B cell (primary cell): ENCODE data around the gene EPHB3. TPM values are rescaled to one million over a fixed set of nuclear protein-coding genes. Genes with fewer than 3 reads are reported as not detected.
A peak's percentile ranks its signal among the peaks of the same experiment; 100 is the strongest.

Experiments used
- ATAC-seq: fragments of 200-7000 bp; cut with Tn5 transposase; one replicate; pipeline ENCODE4 v1.10.0; 2021; ENCODE audit warnings: low read depth, mild to moderate bottlenecking, moderate number of reproducible peaks, moderate library complexity
- CTCF ChIA-PET: fragments of 350-600 bp; sonication (Branson Sonifier 250); formaldehyde crosslinking; loops from one replicate; lab custom pipeline; 2021; ENCODE audit warnings: antibody characterized with exemption, inconsistent platforms; lab: Charles Lee
- POLR2A ChIA-PET: fragments of 350-600 bp; sonication (Branson Sonifier 250); formaldehyde crosslinking; loops from one replicate; lab custom pipeline; 2021; ENCODE audit warnings: antibody characterized with exemption; lab: Charles Lee
- DNase-seq: peaks from one replicate; pipeline ENCODE4 v3.0.0; 2013
- H2AFZ ChIP-seq: 2 replicates; pipeline ENCODE4 v1.6.1; 2012; ENCODE audit warnings: mild to moderate bottlenecking, low read depth, low read length; ENCODE audit not compliant: insufficient read depth, poor library complexity, severe bottlenecking
- H3K27ac ChIP-seq, 2 donors: 1 replicate in 1 of 2; 2 replicates in 1 of 2; pipeline ENCODE4 v1.5.1; 2012 to 2013; ENCODE audit warnings: low read length in 2 of 2, mild to moderate bottlenecking in 2 of 2, moderate library complexity in 1 of 2
- H3K27me3 ChIP-seq, 4 experiments: fragments of 200-600 bp in 1 of 4; sonication (generic) in 1 of 4; replicated peaks in 1 of 4; 1 replicate in 2 of 4; 2 replicates in 2 of 4; pipeline versions ENCODE4 v1.6.1 to v1.7.0; 2013 to 2016; ENCODE audit warnings: low read length in 3 of 4, mild to moderate bottlenecking in 2 of 4, mixed read lengths in 1 of 4, moderate library complexity in 1 of 4; ENCODE audit not compliant: insufficient read depth in 4 of 4, control insufficient read depth in 3 of 4; ENCODE audit errors: control extremely low read depth in 1 of 4
- H3K36me3 ChIP-seq, 2 experiments: replicated peaks in 1 of 2; 1 replicate in 1 of 2; 2 replicates in 1 of 2; pipeline versions ENCODE4 v1.6.1 to v1.7.1; 2013; ENCODE audit warnings: low read length in 1 of 2; ENCODE audit not compliant: insufficient read depth in 2 of 2, control insufficient read depth in 1 of 2; ENCODE audit errors: control extremely low read depth in 1 of 2, extremely low read depth in 1 of 2
- H3K4me1 ChIP-seq, 2 donors: fragments of 200-600 bp in 1 of 2; sonication (generic) in 1 of 2; 1 replicate in 1 of 2; 2 replicates in 1 of 2; pipeline versions ENCODE4 v1.5.1 to v1.6.1; 2013 to 2017; ENCODE audit warnings: low read length in 2 of 2; ENCODE audit not compliant: control insufficient read depth in 2 of 2, insufficient read depth in 2 of 2
- H3K4me2 ChIP-seq: replicated peaks from 2 replicates; pipeline ENCODE3; 2012; ENCODE audit warnings: mild to moderate bottlenecking, low read depth, low read length; ENCODE audit not compliant: poor library complexity, severe bottlenecking
- H3K4me3 ChIP-seq, 5 experiments: fragments of 200-600 bp in 1 of 5; sonication (generic) in 1 of 5; 1 replicate in 3 of 5; 2 replicates in 2 of 5; pipeline versions ENCODE4 v1.5.1 to v1.7.0; 2011 to 2016; ENCODE audit warnings: low read length in 4 of 5, mild to moderate bottlenecking in 4 of 5, low read depth in 2 of 5, control low read depth in 1 of 5, moderate library complexity in 1 of 5; ENCODE audit not compliant: insufficient read depth in 1 of 5; ENCODE audit errors: control extremely low read depth in 1 of 5, extremely low read depth in 1 of 5
- H3K79me2 ChIP-seq: fragments of 200-600 bp; sonication (generic); one replicate; pipeline ENCODE4 v1.6.0; 2016; ENCODE audit warnings: low read length; ENCODE audit not compliant: control insufficient read depth, insufficient read depth
- H3K9ac ChIP-seq: fragments of 200-600 bp; sonication (generic); 2 replicates; pipeline ENCODE4 v1.6.1; 2017; ENCODE audit warnings: mild to moderate bottlenecking, low read length, moderate library complexity
- H3K9me3 ChIP-seq, 3 donors: one replicate each; pipeline versions ENCODE4 v1.6.1 to v1.7.1; 2013; ENCODE audit warnings: low read length in 2 of 3; ENCODE audit not compliant: control insufficient read depth in 2 of 3, insufficient read depth in 1 of 3; ENCODE audit errors: control extremely low read depth in 1 of 3
- H4K20me1 ChIP-seq: 2 replicates; pipeline ENCODE4 v1.6.0; 2012; ENCODE audit warnings: mild to moderate bottlenecking, low read length; ENCODE audit not compliant: insufficient read depth, control insufficient read depth, poor library complexity, severe bottlenecking
- H3K27ac Mint-ChIP-seq: one replicate; pipeline ENCODE4 v1.8.0; 2021; ENCODE audit warnings: mixed read lengths
- H3K27me3 Mint-ChIP-seq: one replicate; pipeline ENCODE4 v1.8.0; 2021; ENCODE audit warnings: mixed read lengths
- H3K4me1 Mint-ChIP-seq: one replicate; pipeline ENCODE4 v1.8.0; 2021; ENCODE audit warnings: mixed read lengths
- H3K4me3 Mint-ChIP-seq: one replicate; pipeline ENCODE4 v1.8.0; 2021; ENCODE audit warnings: mixed read lengths
- H3K9me3 Mint-ChIP-seq: one replicate; pipeline ENCODE4 v1.8.0; 2022; ENCODE audit warnings: mixed read lengths; ENCODE audit not compliant: insufficient read depth
- EZH2 ChIP-seq: IDR thresholded peaks from 2 replicates; pipeline ENCODE4 v1.6.1; 2012; ENCODE audit warnings: borderline replicate concordance, low read depth, mild to moderate bottlenecking, moderate library complexity, low read length; ENCODE audit not compliant: insufficient read depth, poor library complexity, severe bottlenecking
- WGBS: methylation state at CpG from one replicate; pipeline ENCODE4 v1.1.5; 2013; ENCODE audit warnings: missing lambda C conversion rate; ENCODE audit not compliant: insufficient coverage; 5-methylcytosine and 5-hydroxymethylcytosine counted together
- intact Hi-C: fragments of 100-400 bp; cut with micrococcal nuclease; formaldehyde crosslinking; loops from one replicate; pipeline ENCODE4 v1.10.0; 2022
- polyA minus RNA-seq: library from RNA; depleted of rRNA, polyadenylated mRNA; stranded (reverse); fragments of >200 nt; gene quantifications from 2 replicates; pipeline ENCODE4 v1.2.3, GENCODE V29; 2012
- polyA plus RNA-seq: library from polyadenylated mRNA; depleted of rRNA; stranded (reverse); fragments of >200 nt; gene quantifications from 2 replicates; pipeline ENCODE4 v1.2.3, GENCODE V29; 2012
- total RNA-seq, 2 donors: library from RNA; stranded (reverse); fragments of 120-200 nt in 1 of 2; gene quantifications; 1 replicate in 1 of 2; 2 replicates in 1 of 2; pipeline versions ENCODE4 v1.2.3 to v1.2.4, GENCODE V29; 2013 to 2022
- TF ChIP-seq, protein P1 (sequence below): fragments of 200-600 bp; IDR thresholded peaks from one replicate; pipeline ENCODE4 v1.8.0; 2022; ENCODE audit warnings: antibody characterized with exemption, mild to moderate bottlenecking

Gene EPHB3
- 0.07 TPM in 1 of 2 replicates, not detected in the other for total RNA-seq
- total RNA-seq (2013), result 0.51 TPM
- polyA plus RNA-seq, result 0.06 and 0.43 TPM in 2 replicates
- polyA minus RNA-seq, result not detected in 2 replicates

DNA sequence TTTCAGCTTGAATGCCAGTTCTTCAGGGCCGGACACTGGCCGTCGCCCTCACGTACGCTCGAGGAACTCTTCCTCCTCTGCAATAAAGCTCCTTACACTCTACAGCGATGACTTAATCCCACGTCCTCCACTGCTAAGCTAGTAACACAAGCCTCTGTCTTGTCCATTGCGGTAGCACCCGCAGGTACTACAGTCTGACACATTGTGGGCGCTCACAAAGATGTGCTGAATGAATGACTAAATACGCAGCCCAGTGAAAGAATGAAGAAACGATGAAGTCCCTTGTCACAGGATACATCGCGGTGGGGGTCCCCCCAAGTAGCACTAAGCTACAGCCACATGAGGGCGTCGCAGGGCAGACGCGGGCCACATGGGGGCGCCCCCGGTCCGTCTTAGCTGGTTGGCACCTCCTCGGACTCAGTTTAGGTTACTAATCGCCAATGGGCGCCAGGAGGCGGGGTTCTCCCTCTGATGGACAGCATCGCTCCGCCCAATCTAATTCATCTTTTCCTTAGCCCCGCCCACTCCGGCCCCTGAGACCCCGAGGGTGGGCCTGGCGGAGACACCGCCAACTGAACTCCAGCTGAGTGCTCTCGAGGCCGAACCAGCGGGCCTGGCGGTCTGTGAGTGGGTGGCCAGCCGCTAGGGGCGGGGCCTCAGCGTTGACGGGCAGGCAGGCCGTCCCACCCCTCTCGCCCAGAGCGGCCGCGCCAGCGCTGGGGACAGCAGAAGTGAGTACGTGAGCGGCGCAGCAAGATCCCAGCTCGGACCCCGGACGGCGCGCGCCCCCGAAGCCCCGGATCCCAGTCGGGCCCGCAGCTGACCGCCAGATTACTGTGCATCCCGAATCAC, at the start of gene EPHB3:
Gene EPHB3, plus strand, starts transcription at position 725 of the 852 bp plus-strand sequence. CDS start 451 bp downstream, outside the sequence.
- H3K4me3 ChIP-seq, result peak within 1 kb of the TSS; percentile 41 to 67 (median 52)
- peak within 1 kb of the TSS; percentile 88 for H3K4me3 Mint-ChIP-seq

More for the DNA sequence above, at the start of gene EPHB3:
- 1% methylated on average over 60 of the region's 62 CpGs for WGBS
- H3K27me3 Mint-ChIP-seq, result peaks cover 35% of the 10 kb centered on the region
- TF ChIP-seq, protein P1, sequence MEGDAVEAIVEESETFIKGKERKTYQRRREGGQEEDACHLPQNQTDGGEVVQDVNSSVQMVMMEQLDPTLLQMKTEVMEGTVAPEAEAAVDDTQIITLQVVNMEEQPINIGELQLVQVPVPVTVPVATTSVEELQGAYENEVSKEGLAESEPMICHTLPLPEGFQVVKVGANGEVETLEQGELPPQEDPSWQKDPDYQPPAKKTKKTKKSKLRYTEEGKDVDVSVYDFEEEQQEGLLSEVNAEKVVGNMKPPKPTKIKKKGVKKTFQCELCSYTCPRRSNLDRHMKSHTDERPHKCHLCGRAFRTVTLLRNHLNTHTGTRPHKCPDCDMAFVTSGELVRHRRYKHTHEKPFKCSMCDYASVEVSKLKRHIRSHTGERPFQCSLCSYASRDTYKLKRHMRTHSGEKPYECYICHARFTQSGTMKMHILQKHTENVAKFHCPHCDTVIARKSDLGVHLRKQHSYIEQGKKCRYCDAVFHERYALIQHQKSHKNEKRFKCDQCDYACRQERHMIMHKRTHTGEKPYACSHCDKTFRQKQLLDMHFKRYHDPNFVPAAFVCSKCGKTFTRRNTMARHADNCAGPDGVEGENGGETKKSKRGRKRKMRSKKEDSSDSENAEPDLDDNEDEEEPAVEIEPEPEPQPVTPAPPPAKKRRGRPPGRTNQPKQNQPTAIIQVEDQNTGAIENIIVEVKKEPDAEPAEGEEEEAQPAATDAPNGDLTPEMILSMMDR, result peak; percentile 99
- TF ChIP-seq EZH2, result peak; percentile 68
- no peak within 1 kb of the TSS for H3K27ac Mint-ChIP-seq
- Histone ChIP-seq H3K9me3 (peaks cover 0 to 8% (median 0%) of the 10 kb centered on the region in 3 donors), H3K27ac (no peak within 1 kb of the TSS), H3K27me3 (peaks cover 0 to 53% (median 37%) of the 10 kb centered on the region in 4 experiments), H3K36me3 (no peaks in the 10 kb centered on the region), H3K4me1 (peaks cover 19 to 22% of the 10 kb centered on the region in 2 donors), H4K20me1 (no peaks in the 10 kb centered on the region), H3K4me2 (peak within 1 kb of the TSS; percentile 80), H3K79me2 (no peaks in the 10 kb centered on the region), H3K9ac (peak within 1 kb of the TSS; percentile 59), H2AFZ (peak within 1 kb of the TSS; percentile 79)
- POLR2A ChIA-PET, result interaction anchor here (0.6 to 1.5 kb wide), 3 partner anchors 213 to 218 kb away, joined by 3 to 5 read pairs (median 4); no protein-coding TSS in a partner anchor
- peak; percentile 89 for ATAC-seq
- no peaks in the 10 kb centered on the region for H3K9me3 Mint-ChIP-seq
- CTCF ChIA-PET, result interaction anchor here (0.7 to 2.7 kb wide), 50 partner anchors 9 to 1255 kb away, joined by 3 to 28 read pairs (median 5); partner anchors contain the start of genes MAGEF1 and PARL
- peaks cover 15% of the 10 kb centered on the region for H3K4me1 Mint-ChIP-seq
- intact Hi-C loops, result loop anchor here (1.0 kb wide), 4 partner anchors 151 to 251 kb away; partner anchors contain the start of genes MAGEF1 and VPS8
- peak; percentile 96 for DNase-seq
